K562 (cell line): ENCODE data around the gene ZKSCAN3. TPM values are rescaled to one million over a fixed set of nuclear protein-coding genes. Genes with fewer than 3 reads are reported as not detected.

ENCODE experiments used
- KLF1 ChIP-seq: fragments of 450-650 bp; IDR thresholded peaks from 2 replicates; pipeline ENCODE4 v1.6.1; 2016; ENCODE audit warnings: missing genetic modification characterization, missing compliant biosample characterization
- PURB ChIP-seq: sonication (generic); formaldehyde crosslinking; IDR thresholded peaks from 2 replicates; pipeline ENCODE4 v1.9.0; 2021; ENCODE audit warnings: low read depth, mild to moderate bottlenecking, missing genetic modification reagents
- RBFOX2 ChIP-seq: fragments of 200-400 bp; formaldehyde crosslinking; IDR thresholded peaks from 2 replicates; pipeline ENCODE4 v1.6.1; 2017; ENCODE audit warnings: low read depth, mild to moderate bottlenecking, low read length, moderate library complexity
- RBM17 ChIP-seq: fragments of 200-400 bp; formaldehyde crosslinking; IDR thresholded peaks from 2 replicates; pipeline ENCODE4 v1.6.1; 2017; ENCODE audit warnings: low read depth, mild to moderate bottlenecking, low read length, borderline replicate concordance
- SIN3B ChIP-seq: fragments of 450-650 bp; IDR thresholded peaks from 2 replicates; pipeline ENCODE4 v1.6.1; 2017; ENCODE audit warnings: low read depth, mild to moderate bottlenecking, moderate library complexity
- SMC3 ChIP-seq: conservative IDR thresholded peaks from 2 replicates; pipeline ENCODE4 v1.6.1; 2011; ENCODE audit warnings: low read depth, low read length, improper control_type of control experiment; ENCODE audit not compliant: insufficient read depth
- STAG1 ChIP-seq: sonication (generic); formaldehyde crosslinking; IDR thresholded peaks from 2 replicates; pipeline ENCODE4 v1.5.0; 2020; ENCODE audit warnings: missing genetic modification reagents, borderline replicate concordance
- ZFP30 ChIP-seq: fragments of 250-450 bp; sonication (Bioruptor Pico); IDR thresholded peaks from 2 replicates; pipeline ENCODE4 v1.8.0; 2022; ENCODE audit warnings: moderate library complexity, mild to moderate bottlenecking, inconsistent platforms, borderline replicate concordance
- ZNF133 ChIP-seq: fragments of 250-450 bp; sonication (Bioruptor Pico); IDR thresholded peaks from 2 replicates; pipeline ENCODE4 v1.4.0; 2020; ENCODE audit warnings: mild to moderate bottlenecking
- ZNF212 ChIP-seq: fragments of 450-650 bp; formaldehyde crosslinking; IDR thresholded peaks from 2 replicates; pipeline ENCODE4 v1.4.0; 2020; ENCODE audit warnings: mild to moderate bottlenecking
- ZNF217 ChIP-seq: sonication (generic); formaldehyde crosslinking; IDR thresholded peaks from 2 replicates; pipeline ENCODE4 v1.8.0; 2022; ENCODE audit warnings: mild to moderate bottlenecking, missing genetic modification reagents
- ZNF644 ChIP-seq: fragments of 200-800 bp; sonication (Bioruptor generic); IDR thresholded peaks from 2 replicates; pipeline ENCODE4 v1.6.1; 2016; ENCODE audit warnings: low read depth, missing genetic modification characterization, missing compliant biosample characterization
- ZNF764 ChIP-seq: fragments of 250-450 bp; sonication (Bioruptor Pico); IDR thresholded peaks from 2 replicates; pipeline ENCODE4 v1.4.0; 2020; ENCODE audit warnings: low read depth, mild to moderate bottlenecking, moderate library complexity
- polyA plus RNA-seq, 8 experiments: library from polyadenylated mRNA; depleted of rRNA in 4 of 8; stranded (reverse) in 5 of 8; unstranded in 3 of 8; fragments of >200 nt; fragmentation: Nextera tagmentation in 2 of 8; fragmentation: Illumina TruSeq in 1 of 8; extraction: Ambion mirVana in 2 of 8; extraction: Trizol in 1 of 8; gene quantifications; 2 replicates each; pipeline versions ENCODE4 v1.2.1 to v1.2.3, GENCODE V29; 2011 to 2014; ENCODE audit warnings: inconsistent platforms in 1 of 8, missing spikeins in 1 of 8
- total RNA-seq, 7 experiments: library from RNA; depleted of rRNA in 6 of 7; stranded (reverse); fragments of >200 nt in 6 of 7; fragmentation: Illumina TruSeq in 2 of 7; extraction: Trizol in 2 of 7; gene quantifications; 2 replicates each; pipeline versions ENCODE4 v1.2.1 to v1.2.3, GENCODE V29; 2011 to 2021; ENCODE audit warnings: low replicate concordance in 1 of 7
- TF ChIP-seq, protein P1 (sequence below): sonication (generic); formaldehyde crosslinking; IDR thresholded peaks from 2 replicates; pipeline ENCODE4 v1.8.1; 2023; ENCODE audit warnings: mild to moderate bottlenecking, missing genetic modification reagents
- TF ChIP-seq, protein P2 (sequence below), 2 experiments: fragments of 250-450 bp in 1 of 2; fragments of 450-650 bp in 1 of 2; sonication (Bioruptor Pico) in 1 of 2; IDR thresholded peaks; 2 replicates each; pipeline versions ENCODE4 v1.6.1 to v1.8.0; 2016 to 2021; ENCODE audit warnings: mild to moderate bottlenecking in 2 of 2, moderate library complexity in 2 of 2, missing compliant biosample characterization in 1 of 2, missing genetic modification characterization in 1 of 2
- TF ChIP-seq, protein P3 (sequence below): fragments of 250-450 bp; sonication (Bioruptor Pico); IDR thresholded peaks from 2 replicates; pipeline ENCODE4 v1.5.0; 2020; ENCODE audit warnings: mild to moderate bottlenecking, borderline replicate concordance

ZKSCAN3 gene
- total and polyA plus RNA-seq, 9 of the 15 experiments (the other 6 are each of a cell fraction or from before 2014, with no cell fraction given): 3.0 to 12.4 (median 10.2) TPM

DNA sequence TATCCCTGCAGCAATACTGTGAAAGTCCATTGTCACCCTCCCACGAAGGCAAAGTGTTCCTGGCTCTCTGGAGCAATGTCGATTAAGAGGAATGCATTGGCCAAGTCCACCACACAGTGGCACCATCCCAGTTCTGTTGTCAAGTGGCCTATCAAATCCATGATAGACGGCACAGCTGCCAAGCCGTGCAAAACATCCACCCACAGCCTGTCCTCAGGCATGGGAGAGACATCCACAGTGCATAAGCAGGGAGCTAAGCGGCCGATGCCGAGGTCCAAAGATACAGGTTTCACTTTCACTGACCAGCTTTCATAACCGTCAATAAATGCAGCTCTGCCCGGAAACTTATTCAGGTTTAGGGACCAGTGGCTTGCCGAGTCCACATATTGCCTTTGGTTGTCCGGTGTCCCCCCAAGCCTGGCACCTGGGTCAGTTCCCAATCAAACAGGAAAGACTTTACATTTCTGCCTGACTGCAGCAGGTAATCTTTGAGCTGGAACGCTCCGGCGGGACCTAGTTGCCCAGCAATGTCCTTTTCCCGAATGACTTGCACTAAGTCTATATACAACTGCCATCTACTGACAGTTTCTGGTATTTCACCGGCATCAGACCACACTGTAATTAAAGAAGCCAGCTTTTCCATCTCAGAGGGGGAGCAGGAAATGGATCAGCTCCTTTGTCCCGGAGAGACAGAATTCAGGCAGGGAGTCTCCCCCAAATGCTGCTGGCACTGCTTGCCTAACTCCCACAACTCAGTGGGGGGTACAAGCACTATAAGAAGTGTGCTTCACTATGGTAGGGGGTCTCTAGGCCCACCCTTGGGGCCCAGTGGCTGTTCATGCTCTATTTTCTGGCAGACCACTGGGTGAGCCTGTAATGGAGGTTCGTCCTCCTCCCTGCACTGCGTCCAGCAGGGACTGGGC is 6.3 kb downstream of the ZKSCAN3 start (continued):
- TF ChIP-seq, protein P1, sequence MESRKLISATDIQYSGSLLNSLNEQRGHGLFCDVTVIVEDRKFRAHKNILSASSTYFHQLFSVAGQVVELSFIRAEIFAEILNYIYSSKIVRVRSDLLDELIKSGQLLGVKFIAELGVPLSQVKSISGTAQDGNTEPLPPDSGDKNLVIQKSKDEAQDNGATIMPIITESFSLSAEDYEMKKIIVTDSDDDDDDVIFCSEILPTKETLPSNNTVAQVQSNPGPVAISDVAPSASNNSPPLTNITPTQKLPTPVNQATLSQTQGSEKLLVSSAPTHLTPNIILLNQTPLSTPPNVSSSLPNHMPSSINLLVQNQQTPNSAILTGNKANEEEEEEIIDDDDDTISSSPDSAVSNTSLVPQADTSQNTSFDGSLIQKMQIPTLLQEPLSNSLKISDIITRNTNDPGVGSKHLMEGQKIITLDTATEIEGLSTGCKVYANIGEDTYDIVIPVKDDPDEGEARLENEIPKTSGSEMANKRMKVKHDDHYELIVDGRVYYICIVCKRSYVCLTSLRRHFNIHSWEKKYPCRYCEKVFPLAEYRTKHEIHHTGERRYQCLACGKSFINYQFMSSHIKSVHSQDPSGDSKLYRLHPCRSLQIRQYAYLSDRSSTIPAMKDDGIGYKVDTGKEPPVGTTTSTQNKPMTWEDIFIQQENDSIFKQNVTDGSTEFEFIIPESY (CRISPR knock-in tag): no peak
- TF ChIP-seq ZFP30 (CRISPR knock-in tag) (no peak), ZNF212 (CRISPR knock-in tag) (no peak), RBFOX2 (no peak), ZNF217 (no peak), SMC3 (peak; percentile 88), PURB (CRISPR knock-in tag) (no peak), SIN3B (no peak), ZNF764 (no peak), STAG1 (CRISPR knock-in tag) (peak; percentile 65), ZNF133 (CRISPR knock-in tag) (no peak), RBM17 (no peak), ZNF644 (tag) (peak; percentile 54; the same call in 1 of the 2 replicates), KLF1 (tag) (no peak)
- TF ChIP-seq, protein P2, sequence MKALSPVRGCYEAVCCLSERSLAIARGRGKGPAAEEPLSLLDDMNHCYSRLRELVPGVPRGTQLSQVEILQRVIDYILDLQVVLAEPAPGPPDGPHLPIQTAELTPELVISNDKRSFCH (CRISPR knock-in tag; IDR thresholded peaks at IDR 0.05): no peak
- TF ChIP-seq, protein P2 (tag; IDR thresholded peaks at IDR 0.05): no peak
- TF ChIP-seq, protein P3, sequence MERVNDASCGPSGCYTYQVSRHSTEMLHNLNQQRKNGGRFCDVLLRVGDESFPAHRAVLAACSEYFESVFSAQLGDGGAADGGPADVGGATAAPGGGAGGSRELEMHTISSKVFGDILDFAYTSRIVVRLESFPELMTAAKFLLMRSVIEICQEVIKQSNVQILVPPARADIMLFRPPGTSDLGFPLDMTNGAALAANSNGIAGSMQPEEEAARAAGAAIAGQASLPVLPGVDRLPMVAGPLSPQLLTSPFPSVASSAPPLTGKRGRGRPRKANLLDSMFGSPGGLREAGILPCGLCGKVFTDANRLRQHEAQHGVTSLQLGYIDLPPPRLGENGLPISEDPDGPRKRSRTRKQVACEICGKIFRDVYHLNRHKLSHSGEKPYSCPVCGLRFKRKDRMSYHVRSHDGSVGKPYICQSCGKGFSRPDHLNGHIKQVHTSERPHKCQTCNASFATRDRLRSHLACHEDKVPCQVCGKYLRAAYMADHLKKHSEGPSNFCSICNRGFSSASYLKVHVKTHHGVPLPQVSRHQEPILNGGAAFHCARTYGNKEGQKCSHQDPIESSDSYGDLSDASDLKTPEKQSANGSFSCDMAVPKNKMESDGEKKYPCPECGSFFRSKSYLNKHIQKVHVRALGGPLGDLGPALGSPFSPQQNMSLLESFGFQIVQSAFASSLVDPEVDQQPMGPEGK (CRISPR knock-in tag): no peak
